Thyroid gland (tissue), 4 donors: ENCODE measurements around the gene DCLK2.

Experiments used
- POLR2A ChIP-seq, 2 donors: fragments of 450-650 bp; IDR thresholded peaks; one replicate each; pipeline ENCODE4 v1.6.1; 2017; ENCODE audit warnings: antibody characterized with exemption in 2 of 2, mild to moderate bottlenecking in 2 of 2, moderate library complexity in 1 of 2
- TF ChIP-seq, protein P1 (sequence below), 6 experiments: fragments of 200-600 bp in 3 of 6; fragments of 450-650 bp in 3 of 6; sonication (generic) in 3 of 6; IDR thresholded peaks; one replicate each; pipeline ENCODE4 v1.5.1; 2016 to 2019; ENCODE audit warnings: antibody characterized with exemption in 6 of 6, mild to moderate bottlenecking in 2 of 6, inconsistent platforms in 1 of 6, moderate library complexity in 1 of 6

DNA sequence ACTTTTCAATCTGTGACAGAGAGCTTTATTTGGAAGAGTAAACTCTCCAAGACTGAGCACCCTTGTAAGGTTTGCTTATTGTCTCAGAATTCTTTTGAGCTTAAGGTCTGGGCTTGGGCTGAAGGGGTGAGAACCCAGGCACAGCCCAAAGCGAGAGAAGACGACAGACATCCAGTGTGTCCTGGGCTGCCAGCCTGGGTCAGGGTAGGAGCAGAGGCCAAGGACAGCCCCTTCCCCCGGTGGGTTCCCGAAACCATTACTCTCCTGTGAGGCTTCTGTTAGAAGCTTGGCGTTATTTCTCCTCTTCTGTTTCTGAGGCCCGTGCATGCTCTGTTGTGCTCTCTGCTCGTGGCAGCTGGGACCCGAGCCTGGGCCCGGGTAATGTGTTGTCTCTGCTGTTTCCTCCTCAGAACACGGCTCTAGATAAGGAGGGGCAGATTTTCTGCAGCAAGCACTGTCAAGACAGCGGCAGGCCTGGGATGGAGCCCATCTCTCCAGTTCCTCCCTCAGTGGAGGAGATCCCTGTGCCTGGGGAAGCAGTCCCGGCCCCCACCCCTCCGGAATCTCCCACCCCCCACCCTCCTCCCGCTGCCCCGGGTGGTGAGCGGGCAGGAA is 177.5 kb downstream of the DCLK2 start:
- TF ChIP-seq, protein P1, sequence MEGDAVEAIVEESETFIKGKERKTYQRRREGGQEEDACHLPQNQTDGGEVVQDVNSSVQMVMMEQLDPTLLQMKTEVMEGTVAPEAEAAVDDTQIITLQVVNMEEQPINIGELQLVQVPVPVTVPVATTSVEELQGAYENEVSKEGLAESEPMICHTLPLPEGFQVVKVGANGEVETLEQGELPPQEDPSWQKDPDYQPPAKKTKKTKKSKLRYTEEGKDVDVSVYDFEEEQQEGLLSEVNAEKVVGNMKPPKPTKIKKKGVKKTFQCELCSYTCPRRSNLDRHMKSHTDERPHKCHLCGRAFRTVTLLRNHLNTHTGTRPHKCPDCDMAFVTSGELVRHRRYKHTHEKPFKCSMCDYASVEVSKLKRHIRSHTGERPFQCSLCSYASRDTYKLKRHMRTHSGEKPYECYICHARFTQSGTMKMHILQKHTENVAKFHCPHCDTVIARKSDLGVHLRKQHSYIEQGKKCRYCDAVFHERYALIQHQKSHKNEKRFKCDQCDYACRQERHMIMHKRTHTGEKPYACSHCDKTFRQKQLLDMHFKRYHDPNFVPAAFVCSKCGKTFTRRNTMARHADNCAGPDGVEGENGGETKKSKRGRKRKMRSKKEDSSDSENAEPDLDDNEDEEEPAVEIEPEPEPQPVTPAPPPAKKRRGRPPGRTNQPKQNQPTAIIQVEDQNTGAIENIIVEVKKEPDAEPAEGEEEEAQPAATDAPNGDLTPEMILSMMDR (IDR thresholded peaks at IDR 0.05), result no peak
- no peak for TF ChIP-seq POLR2A (IDR thresholded peaks at IDR 0.05)
